NT2/D1 (cell line): ENCODE data around the gene TFAP2D.

Experiments
- YY1 ChIP-seq: IDR thresholded peaks from 2 replicates; pipeline ENCODE4 v1.6.1; 2011; ENCODE audit not compliant: insufficient read length, insufficient read depth
- ZNF274 ChIP-seq: IDR thresholded peaks from 2 replicates; pipeline ENCODE4 v1.6.1; 2011; ENCODE audit warnings: mild to moderate bottlenecking, low read depth, low read length

DNA sequence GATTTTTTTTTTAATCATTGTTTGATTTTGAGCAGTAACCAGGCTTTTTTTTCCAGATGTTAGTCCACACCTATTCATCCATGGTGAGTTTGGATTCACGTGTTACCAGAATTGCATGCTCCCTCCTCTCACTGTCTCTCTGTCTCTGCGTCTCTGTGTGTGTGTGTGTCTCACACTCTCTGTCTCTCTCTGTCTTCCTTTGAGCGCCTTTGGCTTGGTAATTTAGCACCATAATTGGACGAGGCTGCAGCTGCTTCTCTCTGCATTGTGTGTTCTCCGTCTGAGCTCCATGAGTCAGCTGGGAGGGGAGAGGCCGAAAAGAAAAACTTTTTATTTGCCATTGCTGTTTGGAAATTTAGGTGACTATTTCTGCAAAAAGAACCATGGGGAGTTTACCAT, 108.8 kb downstream of the TFAP2D start:
- TF ChIP-seq YY1 (no peak), ZNF274 (no peak)
